Effector CD8-positive, alpha-beta T cell (primary cell): Measurements from ENCODE around the gene HS3ST2.

Experiments
- DNase-seq: peaks from one replicate; lab custom pipeline; 2025; lab: John Stamatoyannopoulos, UW
- total RNA-seq, 4 experiments: gene quantifications; one replicate each; lab custom pipeline; 2026; lab: John Stamatoyannopoulos, UW

The HS3ST2 gene
- 0 reads per million in 4 experiments for total RNA-seq

DNA sequence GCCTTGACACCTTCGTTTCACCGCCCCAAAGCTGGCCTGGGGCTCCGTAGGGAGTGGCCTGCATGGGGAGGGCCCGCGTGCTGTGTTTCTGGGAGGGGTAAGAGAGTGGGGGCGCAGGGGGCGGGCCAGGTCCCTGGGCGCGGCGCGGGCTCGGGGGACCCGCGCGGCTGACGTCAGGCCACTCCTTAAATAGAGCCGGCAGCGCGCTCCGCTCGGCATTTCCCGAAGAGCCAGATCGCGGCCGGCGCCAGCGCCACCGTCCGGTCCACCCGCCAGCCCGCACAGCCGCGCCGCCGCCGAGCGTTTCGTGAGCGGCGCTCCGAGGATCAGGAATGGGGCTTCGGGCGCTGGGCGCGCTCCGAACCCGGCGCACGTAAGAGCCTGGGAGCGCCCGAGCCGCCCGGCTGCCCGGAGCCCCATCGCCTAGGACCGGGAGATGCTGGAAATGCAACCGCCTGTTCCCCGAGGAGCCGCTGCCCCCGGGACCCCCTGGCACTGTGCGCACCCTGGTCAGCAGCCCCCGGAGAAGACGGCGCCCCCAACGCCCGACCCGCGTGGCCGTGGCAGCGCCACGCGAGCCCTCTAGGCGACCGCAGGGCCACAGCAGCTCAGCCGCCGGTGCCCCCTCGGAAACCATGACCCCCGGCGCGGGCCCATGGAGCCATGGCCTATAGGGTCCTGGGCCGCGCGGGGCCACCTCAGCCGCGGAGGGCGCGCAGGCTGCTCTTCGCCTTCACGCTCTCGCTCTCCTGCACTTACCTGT, at the start of gene HS3ST2:
TSS of gene HS3ST2 (plus strand) at position 215 of the 763 bp plus-strand sequence. CDS start at position 664, 449 bp downstream.
- no peak for DNase-seq

DNA sequence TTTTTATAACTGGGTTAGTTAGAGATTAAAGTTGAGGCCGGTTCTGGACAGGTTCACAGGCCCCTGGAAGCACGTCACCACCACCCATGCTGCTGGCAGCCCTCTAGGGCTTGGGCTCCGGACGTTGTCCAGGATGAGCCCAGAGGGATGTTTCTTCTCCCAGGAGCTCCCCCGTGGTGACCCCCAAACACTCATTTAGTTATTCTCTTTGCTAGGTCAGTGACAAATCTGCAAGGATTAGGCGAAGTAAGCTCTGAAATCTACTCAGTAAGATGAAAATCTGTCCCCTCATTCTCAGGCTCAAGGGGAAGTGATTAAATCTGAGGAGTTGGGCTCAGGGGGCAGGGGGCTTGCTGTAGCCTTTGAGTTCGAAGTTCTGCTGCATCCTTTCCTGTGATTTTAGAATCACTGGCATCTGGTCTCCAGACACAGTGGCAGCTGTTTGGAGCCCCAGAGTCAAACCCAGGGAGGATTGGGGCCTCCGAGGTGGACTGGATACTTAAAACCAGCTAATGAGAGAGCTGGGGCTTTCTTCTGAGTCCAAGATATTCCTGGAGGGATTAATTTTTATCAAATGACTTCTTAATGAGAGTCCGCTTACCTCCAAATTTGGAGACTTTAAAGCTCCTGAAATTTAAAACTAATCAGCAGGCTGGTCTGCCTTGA, 49.2 kb upstream of the HS3ST2 start:
- DNase-seq: no peak

DNA sequence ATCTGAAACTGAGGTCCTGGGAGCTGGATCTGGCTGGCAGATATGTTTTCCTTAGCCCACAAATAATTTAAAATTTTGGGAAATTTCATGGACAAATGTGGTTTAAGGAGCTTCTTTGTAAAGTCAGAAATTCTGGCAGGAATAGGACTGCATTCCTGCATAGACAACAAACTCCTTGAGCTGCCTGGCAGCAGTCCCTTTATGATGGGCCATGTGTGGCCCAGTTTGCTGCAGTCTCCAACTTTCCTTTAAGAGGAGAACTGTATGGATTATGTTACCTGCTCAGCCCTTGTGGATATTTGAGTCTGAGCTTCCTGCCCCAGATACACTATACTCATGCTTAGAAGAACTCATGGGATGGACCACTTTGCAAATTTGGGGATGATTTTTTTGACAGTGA, 48.5 kb upstream of the HS3ST2 start:
- DNase-seq: no peak

DNA sequence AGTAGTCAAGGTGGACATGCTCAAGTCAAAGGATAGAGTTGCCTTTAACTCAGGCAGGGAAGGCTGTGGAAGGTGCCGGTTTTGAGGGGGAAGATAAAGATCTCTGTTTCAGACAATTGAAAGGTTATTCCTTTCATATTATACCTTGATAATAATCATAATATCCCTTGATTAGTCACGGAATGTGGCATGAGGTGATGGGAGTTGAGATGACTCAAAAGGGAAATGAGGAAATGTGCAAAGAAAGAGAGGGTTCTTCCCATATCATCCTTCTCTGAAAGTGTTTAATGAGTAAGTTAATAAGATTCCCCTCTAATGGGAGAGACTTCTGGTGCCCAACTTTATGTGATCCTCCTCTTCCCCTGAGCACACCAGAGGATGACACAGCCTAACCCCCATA, 43.1 kb upstream of the HS3ST2 start:
- DNase-seq: no peak

DNA sequence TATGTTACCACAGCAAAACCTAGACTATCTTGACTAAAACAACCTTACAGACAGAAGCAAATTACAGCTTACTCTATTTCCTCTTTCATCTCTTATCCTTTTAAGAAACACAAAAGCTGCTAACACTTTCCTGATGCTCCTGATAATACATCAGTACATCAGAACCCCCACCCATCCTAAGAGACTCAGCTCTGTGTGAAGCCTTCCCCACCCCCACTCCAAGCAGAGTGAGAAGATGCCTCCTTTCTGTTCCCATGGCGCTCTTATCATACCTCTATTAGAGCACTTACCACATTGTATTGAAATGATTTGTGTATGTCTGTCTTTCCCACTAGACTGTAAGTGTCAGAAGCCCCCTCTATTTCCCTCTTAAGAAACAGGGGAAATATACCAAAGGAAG, 42.4 kb upstream of the HS3ST2 start:
- DNase-seq: no peak

DNA sequence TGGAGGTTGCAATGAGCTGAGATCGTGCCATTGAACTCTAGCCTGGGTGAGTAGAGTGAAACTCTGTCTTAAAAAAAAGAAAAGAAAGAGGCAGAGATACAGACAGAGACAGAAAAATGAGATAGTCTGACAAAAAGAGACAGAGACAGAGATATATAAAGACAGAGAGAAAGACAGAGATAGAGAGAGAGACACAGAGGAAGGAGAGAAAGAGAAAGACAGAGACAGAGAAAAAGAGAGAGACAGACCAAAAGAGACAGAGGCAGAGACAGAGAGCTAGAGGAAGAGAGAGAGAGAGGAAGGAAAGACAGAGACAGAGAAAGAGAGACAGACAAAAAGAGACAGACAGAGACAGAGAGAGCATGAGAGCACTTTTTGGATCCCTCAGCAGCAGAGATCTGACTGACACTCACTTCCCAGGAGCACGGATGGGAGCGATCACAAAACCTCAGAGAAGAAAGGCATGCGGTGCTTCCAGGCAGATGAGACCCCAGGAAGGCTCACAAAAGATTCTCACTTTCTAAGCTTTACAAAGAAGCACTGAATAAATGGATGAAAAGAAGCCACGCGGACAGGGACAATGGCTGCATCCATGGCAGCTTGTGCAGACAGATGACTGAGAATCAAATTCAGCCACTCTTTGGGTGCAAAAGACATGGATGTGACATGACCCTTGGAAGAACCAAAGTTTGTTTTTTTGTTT, 38.6 kb upstream of the HS3ST2 start:
- no peak for DNase-seq

DNA sequence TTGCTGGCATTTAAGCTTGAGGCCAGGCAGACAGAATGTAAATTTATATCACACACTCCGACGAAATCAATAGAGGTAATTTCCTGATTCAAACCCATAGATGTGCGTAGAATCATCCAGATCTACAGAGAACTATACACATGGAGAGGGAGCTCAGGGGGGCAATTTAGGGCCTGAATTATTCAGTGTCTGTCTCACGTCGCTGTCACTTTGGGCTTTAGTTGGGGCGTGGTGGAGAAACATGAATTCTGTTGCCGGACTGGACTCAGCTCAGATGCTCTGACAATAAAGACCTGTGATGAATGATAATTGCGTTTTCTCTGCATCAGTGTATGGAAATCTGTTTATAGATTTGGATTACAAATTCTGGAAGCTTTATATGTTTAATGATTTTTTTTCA, 32.5 kb upstream of the HS3ST2 start:
- DNase-seq: no peak

DNA sequence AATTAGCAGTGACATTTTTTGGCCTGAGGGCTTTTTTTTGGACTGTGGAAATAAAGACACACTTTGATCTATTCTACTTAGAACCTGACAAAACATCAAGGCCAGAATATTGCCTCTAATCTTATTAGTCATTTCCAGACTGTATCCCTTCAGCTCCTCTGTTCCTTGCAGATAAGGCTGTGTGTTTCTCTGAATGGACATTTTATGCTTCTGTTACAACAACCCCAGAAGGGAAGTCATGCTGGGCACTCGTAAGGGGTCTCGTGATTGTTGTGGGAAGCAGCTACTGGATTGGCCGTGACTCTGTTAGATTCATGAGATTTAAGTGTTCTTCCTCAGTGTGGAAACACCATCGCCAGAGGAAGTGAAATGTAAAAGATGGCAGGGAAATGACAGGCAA, 31.6 kb upstream of the HS3ST2 start:
- no peak for DNase-seq

DNA sequence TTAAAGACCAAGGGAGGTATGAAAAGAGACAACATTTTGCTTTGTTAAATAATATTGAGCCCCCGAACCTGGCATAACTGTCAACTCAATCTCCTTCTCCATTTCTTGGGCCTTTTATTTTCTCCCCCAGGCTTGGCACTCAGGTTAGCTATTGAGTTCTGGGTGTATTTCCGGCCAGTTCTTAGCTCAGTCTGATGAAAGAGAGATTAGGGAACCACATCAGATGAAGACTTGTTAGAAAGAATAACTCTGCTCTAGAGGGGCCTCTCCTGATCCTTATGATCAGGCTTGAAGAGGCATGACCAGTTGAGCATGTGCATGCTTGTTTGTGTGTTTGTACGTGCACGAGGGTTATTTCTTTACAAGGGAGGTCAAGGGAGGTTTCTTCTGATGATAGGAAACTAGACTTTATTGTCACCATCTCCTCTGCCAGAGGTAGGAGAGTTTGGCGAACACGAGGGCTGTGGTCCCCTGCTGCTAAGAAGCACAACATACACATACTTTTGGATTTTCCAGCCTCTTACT, 29.2 kb upstream of the HS3ST2 start:
- DNase-seq: no peak

DNA sequence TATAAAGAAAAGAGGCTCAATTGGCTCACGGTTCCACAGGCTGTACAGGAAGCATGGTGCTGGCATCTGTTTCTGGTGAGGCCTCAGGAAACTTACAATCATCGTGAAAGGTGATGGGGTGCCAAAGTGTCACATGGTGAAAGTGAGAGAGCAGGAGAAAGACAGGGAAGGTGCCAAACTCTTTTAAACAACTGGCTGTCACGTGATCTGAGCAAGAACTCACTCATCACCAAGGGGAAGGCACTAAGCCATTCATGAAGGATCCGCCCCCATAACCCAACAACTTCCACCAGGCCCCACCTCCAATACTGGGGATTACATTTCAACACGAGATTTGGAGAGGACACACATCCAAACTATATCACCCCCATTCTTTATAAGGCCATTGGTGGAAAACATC, 28.4 kb upstream of the HS3ST2 start:
- DNase-seq: no peak

DNA sequence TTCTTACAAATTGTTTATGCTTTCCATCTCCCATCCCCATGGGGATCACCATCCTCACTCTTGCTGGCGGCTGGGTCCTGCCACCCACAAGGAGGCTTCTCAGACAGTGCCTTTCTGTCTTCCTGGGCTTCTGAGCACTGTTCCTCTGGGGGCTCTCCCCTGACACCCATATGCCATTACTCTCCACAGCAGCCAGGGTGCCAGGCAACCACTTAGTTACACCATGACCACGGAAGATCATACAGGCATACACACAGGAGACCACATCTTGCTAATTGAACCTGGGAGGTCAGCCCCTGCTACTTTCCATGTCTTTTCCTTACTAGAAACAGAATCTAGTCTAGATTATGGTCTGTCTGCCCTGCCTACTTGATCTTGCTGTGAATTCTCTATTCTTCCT, 27.7 kb upstream of the HS3ST2 start:
- no peak for DNase-seq

DNA sequence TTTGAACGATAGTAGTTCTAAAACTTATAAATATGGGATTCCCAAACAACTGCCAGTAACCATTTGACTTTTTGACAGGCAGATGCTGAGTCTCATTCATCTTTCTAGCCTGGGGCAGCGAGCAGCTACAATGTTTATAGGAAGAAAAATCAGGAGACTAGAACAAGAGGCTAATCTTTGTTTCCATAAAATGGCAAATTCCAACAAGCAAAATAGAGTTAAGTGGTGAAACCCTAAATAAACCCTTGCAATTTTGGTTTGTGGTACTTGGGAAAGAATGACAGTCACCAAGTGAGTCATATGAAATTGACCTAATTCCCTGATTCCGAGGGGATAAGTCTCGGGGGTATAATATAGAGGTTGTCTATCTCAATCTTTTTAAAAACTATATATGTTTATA, 27.3 kb upstream of the HS3ST2 start:
- no peak for DNase-seq

DNA sequence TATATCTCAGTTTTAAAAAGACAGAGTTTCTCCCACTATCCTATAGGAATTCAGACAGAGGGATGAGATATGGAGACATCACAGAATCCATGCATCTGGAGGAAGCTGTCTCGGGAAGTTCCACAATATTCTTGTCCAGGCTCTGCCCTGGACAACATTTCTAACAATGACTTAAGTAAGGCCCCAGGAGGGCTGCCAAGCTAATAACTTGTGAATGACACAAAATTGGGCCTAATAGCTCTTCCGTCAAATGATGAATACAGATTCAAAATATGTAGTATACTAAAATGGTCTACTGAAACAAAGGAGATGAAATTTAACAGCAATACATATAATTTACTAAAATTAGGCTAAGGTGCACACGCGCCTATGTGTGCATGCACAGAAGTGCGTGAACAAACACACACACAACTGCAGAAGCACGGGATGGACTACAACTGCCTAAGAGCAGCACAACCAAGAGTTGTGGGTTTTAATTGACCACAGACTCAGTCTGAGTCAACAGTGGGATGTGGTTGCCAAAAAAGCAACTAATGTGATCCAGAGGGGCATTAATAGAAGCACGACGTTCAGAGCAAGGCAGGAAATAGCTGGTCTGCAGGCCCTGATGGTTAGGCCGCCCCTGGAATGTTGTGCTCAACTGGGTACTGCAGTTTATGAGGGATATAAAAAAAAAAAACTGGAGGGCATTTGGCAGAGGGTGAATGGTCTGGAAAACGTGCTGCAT, 26.3 kb upstream of the HS3ST2 start:
- DNase-seq: no peak

DNA sequence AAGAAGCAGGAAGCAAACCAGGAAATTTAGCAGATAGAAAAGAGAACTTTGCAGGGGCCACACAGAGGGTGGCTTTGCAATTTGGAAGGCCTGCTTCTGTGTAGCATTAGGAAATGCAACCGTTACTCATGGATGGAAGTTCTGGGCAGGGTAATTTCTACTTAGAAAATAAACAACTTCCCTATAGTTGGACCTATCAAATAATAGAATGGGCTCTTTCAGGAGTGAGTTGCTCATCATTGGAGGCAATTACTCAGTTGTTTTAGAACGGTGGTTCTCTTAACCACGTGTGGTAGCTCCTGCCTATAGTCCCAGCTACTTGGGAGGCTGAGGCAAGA, 25.8 kb upstream of the HS3ST2 start:
- DNase-seq: no peak

DNA sequence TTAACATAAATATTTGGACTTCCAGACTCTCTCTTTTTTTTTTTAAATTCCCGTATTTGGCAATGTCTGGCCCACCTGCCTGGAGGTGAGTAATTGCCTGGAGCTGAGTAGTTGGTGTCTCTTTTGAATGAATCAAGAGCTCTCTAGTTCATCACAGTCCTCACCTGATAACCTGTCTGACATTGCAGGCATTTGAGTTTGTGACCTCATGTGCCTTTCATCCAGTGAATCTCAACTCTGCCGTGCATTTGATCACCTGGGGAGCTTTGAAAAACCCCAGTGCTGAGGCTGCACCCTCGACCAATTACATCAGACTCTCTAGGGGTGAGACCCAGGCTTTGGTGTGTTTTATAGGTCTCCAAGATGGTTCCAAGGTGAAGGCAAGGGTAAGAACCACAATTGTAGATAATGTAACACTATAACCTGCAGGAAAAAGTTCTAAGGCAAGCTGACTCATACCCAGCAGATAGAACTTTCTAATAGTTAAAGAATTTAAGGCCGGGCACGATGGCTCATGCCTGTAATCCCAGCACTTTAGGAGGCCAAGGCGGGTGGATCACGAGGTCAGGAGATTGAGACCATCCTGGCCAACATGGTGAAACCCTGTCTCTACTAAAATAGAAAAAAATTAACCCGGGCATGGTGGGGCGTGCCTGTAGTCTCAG, 24.5 kb upstream of the HS3ST2 start:
- no peak for DNase-seq

DNA sequence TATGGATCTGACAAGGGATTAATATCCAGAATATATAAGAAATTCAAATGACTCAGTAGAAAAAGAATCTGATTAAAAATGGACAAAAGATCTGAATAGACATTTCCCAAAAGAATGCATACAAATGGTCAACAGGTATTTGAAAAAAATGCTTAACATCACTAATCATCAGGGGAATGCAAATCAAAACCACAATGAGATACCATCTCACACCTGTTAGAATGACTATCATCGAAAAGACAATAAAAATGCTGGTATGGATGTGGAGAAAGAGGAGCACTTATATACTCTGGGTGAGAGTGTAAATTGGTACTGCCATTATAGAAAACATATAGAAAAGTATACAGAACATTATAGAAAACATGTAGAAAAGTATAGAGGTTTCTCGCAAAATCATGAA, 16.4 kb upstream of the HS3ST2 start:
- DNase-seq: no peak

DNA sequence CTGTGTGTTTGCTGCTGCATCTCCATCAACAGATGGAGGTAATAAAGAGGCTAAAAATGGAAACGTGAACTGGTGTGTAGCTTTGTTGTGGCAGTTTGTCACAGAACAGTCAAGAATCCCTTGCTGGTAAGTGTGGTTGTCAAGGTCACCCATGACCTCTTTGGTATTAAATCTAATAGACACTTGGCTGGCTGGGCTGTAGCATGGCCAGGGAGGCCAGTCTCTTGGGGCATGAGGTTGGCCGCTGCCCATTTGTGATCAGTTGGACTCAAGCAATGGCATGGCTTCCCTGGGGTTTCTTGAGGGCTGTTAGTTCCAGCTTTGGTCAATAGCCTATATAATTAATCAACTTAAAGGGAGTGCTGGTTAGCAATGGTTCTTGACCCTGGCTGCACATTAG, 14.8 kb upstream of the HS3ST2 start:
- no peak for DNase-seq

DNA sequence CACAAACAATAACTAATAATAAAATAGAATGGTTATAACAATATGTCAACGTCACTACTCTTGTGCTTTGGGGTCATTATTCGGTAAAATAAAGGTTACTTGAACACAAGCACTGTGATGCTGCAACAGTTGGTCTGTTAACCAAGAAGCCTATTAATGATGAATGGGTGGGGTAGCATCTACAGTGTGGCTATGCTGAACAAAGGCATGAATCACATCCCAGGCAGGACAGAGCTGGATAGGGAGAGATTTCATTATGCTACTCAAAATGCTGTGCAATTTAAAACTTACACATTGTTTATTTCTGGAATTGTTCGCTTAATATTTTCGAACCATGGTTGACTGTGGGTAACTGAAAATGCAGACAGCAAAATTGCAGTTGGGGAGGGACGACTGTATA, 9.1 kb upstream of the HS3ST2 start:
- no peak for DNase-seq

DNA sequence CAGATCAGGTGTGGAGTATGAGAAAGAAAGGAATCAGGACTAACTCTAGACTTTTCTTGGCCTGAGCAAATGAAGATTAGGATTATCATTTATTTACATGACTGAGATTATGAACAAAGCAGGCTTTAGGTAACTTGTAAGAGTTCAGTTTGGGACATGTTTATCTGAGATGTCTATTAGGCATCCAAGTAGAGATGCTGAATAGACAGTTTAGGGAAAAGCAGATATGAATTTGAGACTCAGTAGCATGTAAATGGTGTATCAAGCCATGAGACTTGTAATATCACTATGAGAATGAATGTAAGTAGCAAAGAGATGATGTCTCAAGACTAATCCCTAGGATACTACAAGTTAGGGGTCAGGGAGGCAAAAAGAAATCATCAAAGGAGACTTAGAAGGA, 8.6 kb upstream of the HS3ST2 start:
- no peak for DNase-seq

DNA sequence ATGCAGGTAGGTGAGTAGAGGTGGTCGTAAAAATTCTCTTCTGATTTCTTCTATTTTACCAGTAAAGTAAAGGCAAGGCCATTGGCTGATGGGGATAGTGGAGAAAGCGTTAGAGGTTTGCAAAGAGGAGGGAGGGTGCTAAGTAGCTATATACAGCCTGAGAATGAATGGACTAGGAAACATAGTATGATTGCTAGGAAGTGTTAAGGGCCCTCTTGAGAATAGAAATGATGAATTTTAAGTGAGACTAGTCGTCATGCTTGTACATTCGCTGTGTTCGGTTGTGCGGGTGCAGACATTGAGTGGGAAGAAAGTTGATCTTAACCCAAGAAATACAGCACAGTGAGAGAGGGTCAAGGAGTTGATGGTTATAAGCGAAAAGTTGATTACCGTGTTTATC, 7.2 kb upstream of the HS3ST2 start:
- DNase-seq: no peak

DNA sequence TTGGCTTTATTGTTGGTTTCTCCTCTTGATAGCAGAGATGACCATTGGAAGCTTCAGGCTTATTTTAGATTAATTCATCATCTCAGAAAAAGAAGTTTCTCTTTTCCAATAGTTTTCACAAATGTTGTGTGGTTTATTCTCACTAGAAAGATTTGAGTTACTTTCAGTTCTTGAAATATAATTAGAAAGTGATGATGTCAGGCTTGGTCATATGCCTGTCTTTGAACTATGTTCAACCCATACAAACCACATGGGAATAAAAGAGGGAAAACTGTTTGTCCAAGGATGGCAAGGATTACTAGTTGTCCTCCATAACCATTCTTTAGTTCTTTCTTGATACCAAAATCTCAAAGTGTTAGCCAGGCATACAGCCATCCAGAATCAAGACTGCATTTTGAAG, 3.7 kb upstream of the HS3ST2 start:
- no peak for DNase-seq
